GM19438 (cell line): ENCODE data around the gene GTF3C2.
"Not testable (repeated sequence)": the region's sequence is repeated elsewhere in the genome, so short reads cannot be mapped to it uniquely, and the experiment has no call there.

Experiments used
- ATAC-seq: cut with Tn5 transposase; IDR thresholded peaks from one replicate; pipeline ENCODE4 v1.9.1; 2021; ENCODE audit warnings: low read depth; ENCODE audit not compliant: unreplicated experiment

The GTF3C2 gene

GRCh38 chr2:27303093-27304025 lies 53.2 kb downstream of the GTF3C2 start:
- no peak for ATAC-seq

- not testable (repeated sequence) for ATAC-seq
Measured at GRCh38 chr2:27300606-27301005, 56.0 kb downstream of the GTF3C2 start.

GRCh38 chr2:27298391-27299080 lies 58.0 kb downstream of the GTF3C2 start:
- no peak for ATAC-seq

- no peak for ATAC-seq
Measured at GRCh38 chr2:27297195-27297594, 59.4 kb downstream of the GTF3C2 start.

- no peak for ATAC-seq
Measured at GRCh38 chr2:27296481-27296880, 60.1 kb downstream of the GTF3C2 start.

GRCh38 chr2:27294928-27295327 lies 61.6 kb downstream of the GTF3C2 start:
- ATAC-seq: no peak

- no peak for ATAC-seq
Measured at GRCh38 chr2:27291865-27292264, 64.7 kb downstream of the GTF3C2 start.

GRCh38 chr2:27290549-27290948 lies 66.0 kb downstream of the GTF3C2 start:
- no peak for ATAC-seq

GRCh38 chr2:27288610-27289009 lies 68.0 kb downstream of the GTF3C2 start:
- ATAC-seq: no peak

GRCh38 chr2:27285481-27285880 lies 71.1 kb downstream of the GTF3C2 start:
- no peak for ATAC-seq

GRCh38 chr2:27284996-27285395 lies 71.6 kb downstream of the GTF3C2 start:
- no peak for ATAC-seq

GRCh38 chr2:27282892-27283291 lies 73.7 kb downstream of the GTF3C2 start:
- ATAC-seq: no peak

GRCh38 chr2:27281855-27282559 lies 74.6 kb downstream of the GTF3C2 start, which contains the start of gene TRIM54:
TSS of gene TRIM54 (plus strand) at chr2:27282429. CDS start at chr2:27282732, 303 bp downstream.
- no peak for ATAC-seq

GRCh38 chr2:27281442-27281841 lies 75.1 kb downstream of the GTF3C2 start:
- no peak for ATAC-seq

GRCh38 chr2:27280826-27281225 lies 75.7 kb downstream of the GTF3C2 start:
- ATAC-seq: no peak

GRCh38 chr2:27278010-27278409 lies 78.6 kb downstream of the GTF3C2 start:
- ATAC-seq: no peak
